ENCODE data around the gene KIRREL2.
"Not testable (repeated sequence)": the region's sequence is repeated elsewhere in the genome, so short reads cannot be mapped to it uniquely, and the experiment has no call there.

Gene KIRREL2

GRCh38 chr19:35899547-35900214 lies 43.0 kb downstream of the KIRREL2 start:
- DNase-seq: peak; percentile 90

GRCh38 chr19:35901055-35901644 lies 44.4 kb downstream of the KIRREL2 start:
- DNase-seq: no peak

GRCh38 chr19:35901854-35902661 lies 45.3 kb downstream of the KIRREL2 start, which contains the start of gene HCST:
Gene HCST (plus strand): TSS chr19:35902529. CDS start chr19:35902594, 65 bp downstream.
- DNase-seq: peak; percentile 64

- no peak for DNase-seq
Observed at GRCh38 chr19:35902870-35903475, 46.3 kb downstream of the KIRREL2 start.

GRCh38 chr19:35903550-35904179 lies 47.0 kb downstream of the KIRREL2 start:
- DNase-seq: peak; percentile 93

GRCh38 chr19:35904311-35905068 lies 47.8 kb downstream of the KIRREL2 start:
- DNase-seq: no peak

GRCh38 chr19:35905178-35905727 lies 48.5 kb downstream of the KIRREL2 start:
- DNase-seq: no peak

- no peak for DNase-seq
Observed at GRCh38 chr19:35907377-35907745, 50.6 kb downstream of the KIRREL2 start.

GRCh38 chr19:35908010-35908441 lies 51.3 kb downstream of the KIRREL2 start, which contains the start of gene TYROBP:
Gene TYROBP (minus strand): TSS chr19:35908295. CDS start chr19:35908228, 67 bp downstream.
- no peak for DNase-seq

GRCh38 chr19:35908973-35909683 lies 52.4 kb downstream of the KIRREL2 start:
- DNase-seq: peak; percentile 48

GRCh38 chr19:35909684-35910035 lies 52.9 kb downstream of the KIRREL2 start:
- no peak for DNase-seq

- not testable (repeated sequence) for DNase-seq
Observed at GRCh38 chr19:35910355-35910754, 53.6 kb downstream of the KIRREL2 start.

GRCh38 chr19:35911173-35911572 lies 54.5 kb downstream of the KIRREL2 start:
- DNase-seq: no peak

GRCh38 chr19:35911790-35912189 lies 55.1 kb downstream of the KIRREL2 start:
- DNase-seq: no peak

- no peak for DNase-seq
Observed at GRCh38 chr19:35913589-35913988, 56.9 kb downstream of the KIRREL2 start.

GRCh38 chr19:35915443-35915842 lies 58.7 kb downstream of the KIRREL2 start:
- no peak for DNase-seq

All from CD4-positive, alpha-beta T cell treated with Interleukin-10 for 1 hour (primary cell).